ENCODE results near the gene NUDT7.

GRCh38 chr16:77732241-77732946 is 10.1 kb downstream of the NUDT7 start:
- no peak for TF ChIP-seq CTCF (IDR thresholded peaks at IDR 0.05)
- TF ChIP-seq NR3C1 (CRISPR knock-in tag; conservative IDR thresholded peaks at IDR 0.05; ENCODE audit: low read depth) = no peak
- no peak for TF ChIP-seq JUN (CRISPR knock-in tag; IDR thresholded peaks at IDR 0.05)
